ENCODE data around the gene CFAP57. TPM values are rescaled to one million over a fixed set of nuclear protein-coding genes. Genes with fewer than 3 reads are reported as not detected.

Gene CFAP57
- polyA plus RNA-seq, 1 donor from 2014 or later, result 0.17 TPM

DNA sequence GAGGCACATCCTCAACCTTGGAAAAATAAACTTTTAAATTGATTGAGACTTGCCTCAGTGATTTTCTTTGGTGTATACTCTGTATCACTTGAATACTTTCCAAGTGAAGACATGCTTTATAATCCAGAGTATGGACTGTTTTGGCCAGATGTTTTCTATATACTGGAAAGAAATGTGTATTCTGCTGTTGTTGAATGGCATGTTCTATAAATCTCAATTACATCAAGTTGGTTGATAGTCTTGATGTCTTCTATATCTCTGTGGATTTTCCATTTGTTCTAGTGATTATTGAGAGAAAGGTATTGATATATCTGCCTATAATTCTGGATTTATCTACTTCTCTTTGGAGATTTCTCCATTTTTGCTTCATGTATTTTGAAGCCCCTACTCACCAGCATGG lies 37.5 kb upstream of the CFAP57 start:
- no peaks in the 10 kb centered on the region for H3K36me3 ChIP-seq (ENCODE audit: insufficient read depth, low read length)
- TF ChIP-seq MXI1 (conservative IDR thresholded peaks at IDR 0.05; ENCODE audit: poor library complexity, severe bottlenecking) (no peak), EZH2 (IDR thresholded peaks at IDR 0.05; ENCODE audit: borderline replicate concordance, insufficient read depth, low read length, poor library complexity, severe bottlenecking) (no peak), RAD21 (conservative IDR thresholded peaks at IDR 0.05) (no peak), CTCF (IDR thresholded peaks at IDR 0.05; ENCODE audit: poor library complexity, severe bottlenecking) (no peak)
- no peak overlapping the region for H3K4me2 ChIP-seq (ENCODE audit: low read length)
- no peaks in the 10 kb centered on the region for H3K9me3 ChIP-seq (ENCODE audit: low read length)
- no peaks in the 10 kb centered on the region for H3K27me3 ChIP-seq (ENCODE audit: insufficient read depth, low read depth, low read length)
- H3K4me3 ChIP-seq (ENCODE audit: low read length), result no peak overlapping the region
- no peaks in the 10 kb centered on the region for H3K9me2 ChIP-seq (ENCODE audit: insufficient read depth, low read length)
- H3K79me2 ChIP-seq (replicated peaks; ENCODE audit: insufficient read depth, low read length), result no peaks in the 10 kb centered on the region
- no peak overlapping the region for H3K27ac ChIP-seq (ENCODE audit: low read length)
- H3K9ac ChIP-seq (ENCODE audit: low read length), result no peak overlapping the region
- H4K20me1 ChIP-seq (ENCODE audit: insufficient read depth), result no peaks in the 10 kb centered on the region
- H2AFZ ChIP-seq (ENCODE audit: low read depth, low read length), result no peak overlapping the region
- no peaks in the 10 kb centered on the region for H3F3A ChIP-seq (ENCODE audit: insufficient read depth, low read length, poor library complexity, severe bottlenecking)

GRCh38 chr1:43135857-43136781 lies 36.0 kb upstream of the CFAP57 start:
- Histone ChIP-seq H3F3A (ENCODE audit: insufficient read depth, low read length, poor library complexity, severe bottlenecking) (no peaks in the 10 kb centered on the region), H4K20me1 (ENCODE audit: insufficient read depth) (no peaks in the 10 kb centered on the region), H3K79me2 (replicated peaks; ENCODE audit: insufficient read depth, low read length) (no peaks in the 10 kb centered on the region), H3K36me3 (ENCODE audit: insufficient read depth, low read length) (no peaks in the 10 kb centered on the region), H3K4me3 (ENCODE audit: low read length) (no peak overlapping the region), H3K9ac (ENCODE audit: low read length) (no peak overlapping the region), H3K9me3 (ENCODE audit: low read length) (no peaks in the 10 kb centered on the region), H3K4me2 (ENCODE audit: low read length) (no peak overlapping the region), H3K27me3 (ENCODE audit: insufficient read depth, low read depth, low read length) (no peaks in the 10 kb centered on the region), H3K27ac (ENCODE audit: low read length) (no peak overlapping the region), H3K9me2 (ENCODE audit: insufficient read depth, low read length) (no peaks in the 10 kb centered on the region), H2AFZ (ENCODE audit: low read depth, low read length) (no peak overlapping the region)
- TF ChIP-seq CTCF (IDR thresholded peaks at IDR 0.05; ENCODE audit: poor library complexity, severe bottlenecking), result no peak
- TF ChIP-seq, protein P1, sequence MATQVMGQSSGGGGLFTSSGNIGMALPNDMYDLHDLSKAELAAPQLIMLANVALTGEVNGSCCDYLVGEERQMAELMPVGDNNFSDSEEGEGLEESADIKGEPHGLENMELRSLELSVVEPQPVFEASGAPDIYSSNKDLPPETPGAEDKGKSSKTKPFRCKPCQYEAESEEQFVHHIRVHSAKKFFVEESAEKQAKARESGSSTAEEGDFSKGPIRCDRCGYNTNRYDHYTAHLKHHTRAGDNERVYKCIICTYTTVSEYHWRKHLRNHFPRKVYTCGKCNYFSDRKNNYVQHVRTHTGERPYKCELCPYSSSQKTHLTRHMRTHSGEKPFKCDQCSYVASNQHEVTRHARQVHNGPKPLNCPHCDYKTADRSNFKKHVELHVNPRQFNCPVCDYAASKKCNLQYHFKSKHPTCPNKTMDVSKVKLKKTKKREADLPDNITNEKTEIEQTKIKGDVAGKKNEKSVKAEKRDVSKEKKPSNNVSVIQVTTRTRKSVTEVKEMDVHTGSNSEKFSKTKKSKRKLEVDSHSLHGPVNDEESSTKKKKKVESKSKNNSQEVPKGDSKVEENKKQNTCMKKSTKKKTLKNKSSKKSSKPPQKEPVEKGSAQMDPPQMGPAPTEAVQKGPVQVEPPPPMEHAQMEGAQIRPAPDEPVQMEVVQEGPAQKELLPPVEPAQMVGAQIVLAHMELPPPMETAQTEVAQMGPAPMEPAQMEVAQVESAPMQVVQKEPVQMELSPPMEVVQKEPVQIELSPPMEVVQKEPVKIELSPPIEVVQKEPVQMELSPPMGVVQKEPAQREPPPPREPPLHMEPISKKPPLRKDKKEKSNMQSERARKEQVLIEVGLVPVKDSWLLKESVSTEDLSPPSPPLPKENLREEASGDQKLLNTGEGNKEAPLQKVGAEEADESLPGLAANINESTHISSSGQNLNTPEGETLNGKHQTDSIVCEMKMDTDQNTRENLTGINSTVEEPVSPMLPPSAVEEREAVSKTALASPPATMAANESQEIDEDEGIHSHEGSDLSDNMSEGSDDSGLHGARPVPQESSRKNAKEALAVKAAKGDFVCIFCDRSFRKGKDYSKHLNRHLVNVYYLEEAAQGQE (IDR thresholded peaks at IDR 0.05; ENCODE audit: borderline replicate concordance), result no peak
- TF ChIP-seq MXI1 (conservative IDR thresholded peaks at IDR 0.05; ENCODE audit: poor library complexity, severe bottlenecking), result no peak
- no peak for TF ChIP-seq POLR2AphosphoS5 (IDR thresholded peaks at IDR 0.05)
- TF ChIP-seq EZH2 (IDR thresholded peaks at IDR 0.05; ENCODE audit: borderline replicate concordance, insufficient read depth, low read length, poor library complexity, severe bottlenecking), result no peak
- no peak for TF ChIP-seq TAF1 (IDR thresholded peaks at IDR 0.05; ENCODE audit: low read depth)
- no peak for TF ChIP-seq SMC3 (conservative IDR thresholded peaks at IDR 0.05; ENCODE audit: poor library complexity)
- TF ChIP-seq EP300 (conservative IDR thresholded peaks at IDR 0.05; ENCODE audit: poor library complexity, severe bottlenecking), result no peak
- no peak for TF ChIP-seq RAD21 (conservative IDR thresholded peaks at IDR 0.05)

All from neural cell (in vitro differentiated cells).